ENCODE data around the gene SCAMP1.
A peak's percentile ranks its signal among the peaks of the same experiment; 100 is the strongest.

SCAMP1 gene

DNA sequence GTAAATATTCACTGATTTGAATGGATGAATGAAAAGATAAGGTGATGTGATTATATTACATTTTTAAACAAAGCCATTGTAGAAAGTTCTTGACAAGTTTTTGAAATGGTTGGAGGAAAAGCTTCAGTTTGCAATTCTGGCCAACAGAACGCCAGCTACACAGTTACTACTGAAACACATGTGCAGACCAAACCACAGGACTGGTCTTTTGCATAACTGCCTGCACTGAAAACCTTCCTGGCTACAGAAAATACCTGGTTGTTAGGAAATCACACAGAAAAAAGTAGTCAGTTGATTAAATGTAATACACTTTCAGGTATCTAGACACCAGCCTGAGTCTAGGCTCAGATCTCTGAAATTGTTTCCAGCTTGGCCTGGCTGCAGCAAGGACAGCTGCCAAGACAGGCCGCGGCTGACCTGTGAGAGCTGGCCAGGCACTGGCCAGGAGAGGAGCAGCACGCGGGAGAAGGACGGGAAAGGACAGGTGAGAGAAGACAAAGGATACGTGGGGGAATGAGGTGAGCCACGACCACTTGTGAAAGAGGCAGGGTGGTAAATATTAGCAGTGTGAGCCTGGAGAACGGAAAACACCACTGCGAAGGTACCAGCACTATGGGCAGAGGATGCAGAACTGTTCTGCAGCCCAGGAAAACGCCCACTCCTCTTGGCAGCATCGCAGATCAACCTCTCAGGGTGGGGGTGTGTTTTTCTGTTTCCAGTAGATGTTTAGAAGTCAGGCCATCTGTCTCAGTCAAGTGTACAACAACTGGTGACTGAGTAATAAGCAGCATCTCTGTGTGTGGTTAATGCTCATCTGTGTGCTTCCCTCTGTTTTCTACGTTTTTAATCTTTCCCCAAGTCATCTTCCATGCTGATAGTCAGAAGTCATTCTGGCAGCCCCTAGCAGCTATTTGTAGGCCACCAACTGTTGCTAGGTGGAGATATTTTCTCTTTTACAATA, 137.4 kb downstream of the SCAMP1 start:
- ATAC-seq, result no peak

DNA sequence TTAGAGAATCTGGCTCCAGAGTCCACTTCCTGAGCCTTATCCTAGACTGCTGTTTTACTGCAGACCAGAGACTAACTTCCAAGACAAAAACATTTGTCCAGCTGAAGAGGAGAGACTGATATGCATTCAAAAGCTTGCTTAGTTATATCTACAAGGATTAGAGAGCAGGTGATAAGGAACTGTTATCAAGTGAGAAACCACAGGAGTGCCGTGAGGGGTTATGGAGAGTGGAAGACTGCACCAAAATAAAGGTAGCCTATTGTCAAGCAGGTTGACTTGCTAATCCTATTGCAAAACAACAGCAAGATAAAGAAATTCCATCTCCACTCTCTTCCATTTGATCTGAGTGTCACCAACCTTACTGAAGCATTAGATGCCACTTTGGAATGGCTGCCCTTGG, 139.1 kb downstream of the SCAMP1 start:
- ATAC-seq, result no peak

- ATAC-seq, result no peak
Observed at GRCh38 chr5:78500028-78500427, 139.6 kb downstream of the SCAMP1 start.

DNA sequence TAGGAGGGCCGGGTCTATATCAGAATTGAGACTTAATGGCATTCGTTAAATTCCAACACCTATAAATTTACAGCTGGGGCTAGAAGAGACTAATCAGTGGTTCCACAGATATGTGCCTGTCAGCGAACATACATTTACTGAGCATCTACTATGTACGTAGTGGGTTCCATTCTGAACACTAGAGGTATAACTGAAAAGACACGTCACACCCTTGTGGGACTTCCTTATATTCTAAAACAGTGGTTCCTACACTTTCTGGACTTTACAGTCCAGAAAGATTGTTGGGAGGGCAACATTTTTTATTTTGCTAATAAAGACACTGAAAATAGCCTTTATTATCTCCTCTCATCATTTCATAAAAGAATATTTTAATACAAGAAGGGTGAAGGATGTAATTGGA, 140.5 kb downstream of the SCAMP1 start:
- no peak for ATAC-seq

DNA sequence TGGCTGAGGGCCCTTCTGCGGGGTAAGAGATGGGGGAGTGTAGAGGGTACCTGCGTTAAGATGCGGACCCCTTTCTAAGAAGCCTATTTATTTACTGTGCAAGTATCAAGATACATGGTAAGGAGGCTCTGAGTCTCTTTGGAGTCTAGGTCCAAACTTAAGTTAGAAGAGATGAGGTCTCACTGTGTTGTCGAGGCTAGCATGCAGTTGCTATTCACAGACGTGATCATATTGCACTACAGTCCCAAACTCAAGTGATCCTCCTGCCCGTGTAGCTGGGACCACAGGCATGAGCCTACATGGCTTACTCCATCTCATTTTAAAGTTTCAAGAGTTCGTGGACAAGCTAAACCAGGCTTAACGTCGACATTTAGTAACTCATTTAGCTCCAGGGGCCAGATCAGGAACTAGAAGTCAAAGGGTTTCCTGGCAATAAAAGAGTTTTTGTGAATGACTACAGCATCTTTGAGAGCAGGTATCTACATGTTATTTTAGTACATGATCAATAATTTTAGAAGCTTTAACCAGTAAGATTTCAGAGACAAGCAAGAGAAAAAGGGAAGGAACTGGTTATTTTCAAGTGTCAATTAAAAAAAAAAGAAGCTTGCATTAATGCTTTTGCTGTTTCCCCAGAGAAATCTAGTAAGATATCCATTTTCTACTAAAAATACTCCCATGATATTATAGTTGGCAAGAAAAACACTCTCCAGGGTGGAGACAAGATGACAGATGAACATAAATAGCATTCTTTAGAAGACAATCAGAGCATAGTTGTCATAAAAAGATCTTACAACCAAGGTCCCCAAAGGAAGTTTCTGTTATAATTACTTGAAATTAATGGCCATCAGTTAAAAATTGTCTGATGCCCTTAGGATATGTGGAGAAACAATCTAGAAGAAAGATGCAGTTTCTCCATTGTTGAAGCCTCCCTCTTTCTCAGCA, 141.3 kb downstream of the SCAMP1 start:
- ATAC-seq, result no peak

DNA sequence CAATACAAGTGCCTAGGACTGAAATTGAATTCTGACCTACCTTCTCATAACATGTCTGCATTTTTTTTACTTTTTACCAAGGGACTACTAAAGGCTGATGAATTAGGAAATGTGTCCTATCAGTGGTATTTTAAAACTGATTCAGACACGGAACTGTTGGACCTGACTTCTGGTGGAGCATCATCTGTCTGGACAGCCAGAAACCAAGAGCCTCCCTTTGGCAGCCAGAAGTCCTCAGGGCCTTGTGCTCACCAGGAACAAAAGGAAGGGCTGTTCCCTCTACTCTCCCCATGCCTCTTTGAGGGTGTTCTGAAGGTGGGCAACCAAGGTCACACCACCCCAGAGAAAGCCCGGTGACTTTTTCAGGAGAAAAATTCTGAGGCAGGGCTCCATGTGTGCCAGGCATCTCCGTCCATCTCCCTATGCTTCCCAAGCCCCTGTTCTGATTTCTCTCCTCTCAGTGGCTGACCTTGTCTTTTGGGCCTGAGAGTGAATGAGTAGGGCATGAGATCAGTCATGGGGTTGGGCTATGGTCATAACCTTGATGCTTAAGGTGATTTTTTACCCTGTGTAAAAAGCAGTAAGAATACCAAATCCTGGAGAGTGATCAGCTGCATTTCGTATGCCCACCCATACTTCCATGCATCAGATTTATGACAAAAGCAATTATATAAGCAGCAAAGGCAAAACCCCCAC, 143.7 kb downstream of the SCAMP1 start:
- ATAC-seq, result no peak

GRCh38 chr5:78504704-78505677, 144.6 kb downstream of the SCAMP1 start:
- no peak for ATAC-seq

- ATAC-seq, result no peak
Observed at GRCh38 chr5:78505860-78506259, 145.4 kb downstream of the SCAMP1 start.

GRCh38 chr5:78506261-78507024, 146.0 kb downstream of the SCAMP1 start:
- no peak for ATAC-seq

- ATAC-seq, result no peak
Observed at GRCh38 chr5:78507531-78507930, 147.1 kb downstream of the SCAMP1 start.

DNA sequence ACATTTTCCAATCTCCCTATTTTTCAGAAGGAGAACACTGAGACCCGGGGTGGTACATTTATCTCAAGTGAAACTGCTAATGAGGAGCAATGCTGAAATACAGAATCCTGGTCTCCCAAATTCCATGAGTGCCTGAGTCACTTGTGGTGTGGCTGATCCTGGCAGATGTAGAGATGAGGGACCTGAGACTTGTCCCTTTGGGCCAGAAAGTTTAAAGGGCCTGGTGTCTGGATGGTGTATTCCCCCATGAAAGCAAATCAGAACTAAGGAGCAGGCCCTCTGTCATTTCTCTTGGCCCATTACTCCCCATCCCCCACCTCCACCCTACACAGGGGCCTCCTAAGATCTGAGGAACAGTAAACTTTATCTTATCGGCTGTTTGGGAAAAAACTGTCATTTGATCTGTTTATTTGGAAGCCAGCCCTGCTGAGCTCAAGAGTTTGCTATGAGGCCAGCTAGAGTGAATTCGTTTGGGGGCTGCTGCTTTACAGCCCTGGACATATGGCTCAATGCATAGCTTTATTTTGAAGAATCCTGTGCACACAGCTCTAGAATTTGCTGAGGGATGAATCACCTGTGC, 147.9 kb downstream of the SCAMP1 start:
- no peak for ATAC-seq

GRCh38 chr5:78509145-78509865, 148.9 kb downstream of the SCAMP1 start:
- no peak for ATAC-seq

GRCh38 chr5:78509884-78510769, 149.7 kb downstream of the SCAMP1 start:
- peak; percentile 56 to 62 for ATAC-seq

DNA sequence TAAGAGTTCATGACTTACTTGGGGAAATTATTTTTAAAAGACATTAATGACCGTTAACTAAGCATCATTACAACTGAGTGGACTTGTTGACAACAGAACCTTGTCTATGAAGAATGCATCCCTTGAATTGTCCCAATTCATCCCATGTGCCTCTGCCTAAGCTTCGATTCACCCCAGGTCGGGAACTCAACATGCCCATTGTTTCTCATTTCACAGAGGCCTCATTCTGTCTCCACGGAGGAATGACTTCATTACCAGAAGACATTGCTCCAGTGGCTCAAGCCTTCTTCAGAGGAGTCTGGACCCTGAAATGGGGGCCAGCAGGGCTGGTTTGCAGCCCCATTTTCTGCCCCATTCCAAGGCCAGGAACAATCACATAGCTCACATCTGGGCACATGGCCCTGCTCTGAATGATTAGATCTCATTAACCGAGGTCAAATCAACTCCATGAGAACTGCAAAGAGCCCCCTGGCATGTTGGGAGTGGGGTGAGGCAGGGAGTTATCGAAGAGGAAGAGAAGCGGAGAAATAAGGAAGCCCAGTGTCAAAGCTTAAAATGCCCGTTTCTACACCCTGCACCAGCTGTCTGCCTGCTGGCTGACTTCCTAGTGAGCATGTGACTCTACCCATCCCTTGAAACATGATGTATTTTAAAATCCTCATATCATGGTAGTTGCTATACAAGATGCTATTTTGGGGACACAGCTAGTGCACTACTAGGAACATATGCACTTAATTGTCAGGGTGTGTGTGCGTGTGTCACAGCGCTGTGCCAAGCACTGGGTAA, 150.9 kb downstream of the SCAMP1 start:
- ATAC-seq, result no peak

DNA sequence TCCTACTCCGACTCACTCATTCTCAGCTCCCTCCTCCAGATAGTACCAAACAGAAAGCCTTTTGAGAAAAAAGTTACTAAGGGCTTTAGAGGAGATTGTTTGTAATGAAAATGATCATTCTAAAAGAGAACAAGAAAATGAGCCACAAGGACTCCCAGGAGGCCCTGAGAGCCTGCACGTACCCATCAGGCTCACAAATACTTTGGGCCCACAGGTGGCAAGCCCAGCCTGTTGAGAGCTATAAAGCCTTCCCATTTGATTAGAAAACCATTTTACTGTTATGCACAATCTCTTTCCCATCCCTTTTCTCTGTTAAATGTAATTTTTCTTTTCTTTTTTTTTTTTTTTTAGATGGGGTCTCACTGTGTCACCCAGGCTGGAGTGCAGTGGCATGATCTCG, 152.0 kb downstream of the SCAMP1 start:
- ATAC-seq, result no peak

DNA sequence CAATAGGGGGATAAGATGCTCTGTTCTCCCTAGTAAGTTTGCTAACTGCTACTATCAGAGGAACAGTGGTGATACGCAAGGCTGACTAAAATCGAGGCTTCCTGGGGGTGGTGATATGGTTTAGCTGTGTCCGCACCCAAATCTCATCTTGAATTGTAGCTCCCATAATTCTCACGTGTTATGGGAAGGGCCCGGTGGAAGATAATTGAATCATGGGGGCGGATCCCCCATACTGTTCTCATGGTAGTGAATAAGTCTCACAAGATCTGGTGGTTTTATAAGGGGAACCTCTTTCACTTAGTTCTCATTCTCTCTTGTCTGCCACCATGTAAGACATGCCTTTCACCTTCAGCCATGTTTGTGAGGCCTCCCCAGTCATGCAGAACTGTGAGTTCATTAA, 153.0 kb downstream of the SCAMP1 start:
- no peak for ATAC-seq

GRCh38 chr5:78514427-78515330, 154.3 kb downstream of the SCAMP1 start:
- no peak for ATAC-seq

Measured in activated CD4-positive, CD25-positive, alpha-beta regulatory T cell treated with anti-CD3 and anti-CD28 coated beads, Interleukin-2, amount 50 U/mL, for 24 hours (primary cell).